ENCODE results near the gene ARL14EP. TPM values are rescaled to one million over a fixed set of nuclear protein-coding genes. Genes with fewer than 3 reads are reported as not detected.

Gene ARL14EP
- total RNA-seq, 1 donor = 29.7 TPM

GRCh38 chr11:30329150-30329940, 6.4 kb downstream of the ARL14EP start:
- peak overlapping the region; percentile 54 for H3K27ac ChIP-seq (ENCODE audit: low read depth, low read length)

GRCh38 chr11:30333405-30333804, 10.5 kb downstream of the ARL14EP start:
- Histone ChIP-seq H3K27me3 (ENCODE audit: insufficient read depth, low read length) (no peaks in the 10 kb centered on the region), H3K4me3 (ENCODE audit: insufficient read depth, low read length) (no peak overlapping the region), H4K20me1 (ENCODE audit: insufficient read depth, low read length) (peaks cover 3% of the 10 kb centered on the region), H3K4me2 (ENCODE audit: insufficient read depth, low read length) (no peak overlapping the region), H3K27ac (ENCODE audit: low read depth, low read length) (no peak overlapping the region), H3K9me3 (ENCODE audit: low read depth, low read length) (no peaks in the 10 kb centered on the region), H2AFZ (ENCODE audit: low read length) (no peak overlapping the region), H3K36me3 (ENCODE audit: insufficient read depth, low read length) (peaks cover 44% of the 10 kb centered on the region), H3K79me2 (ENCODE audit: insufficient read depth, low read length) (peaks cover 31% of the 10 kb centered on the region), H3K4me1 (ENCODE audit: insufficient read depth, low read length) (peaks cover 13% of the 10 kb centered on the region)
- no peak for DNase-seq (ENCODE audit: insufficient read length, low spot score, missing footprints)
- peak; percentile 55 for TF ChIP-seq CTCF (IDR thresholded peaks at IDR 0.05; ENCODE audit: extremely low read depth, low read depth, low read length)

More at GRCh38 chr11:30329150-30329940, 6.4 kb downstream of the ARL14EP start:
- Histone ChIP-seq H3K4me1 (ENCODE audit: insufficient read depth, low read length) (peaks cover 36% of the 10 kb centered on the region), H3K4me3 (ENCODE audit: insufficient read depth, low read length) (no peak overlapping the region), H3K4me2 (ENCODE audit: insufficient read depth, low read length) (peak overlapping the region; percentile 68), H2AFZ (ENCODE audit: low read length) (no peak overlapping the region), H4K20me1 (ENCODE audit: insufficient read depth, low read length) (peaks cover 3% of the 10 kb centered on the region), H3K36me3 (ENCODE audit: insufficient read depth, low read length) (peaks cover 13% of the 10 kb centered on the region), H3K79me2 (ENCODE audit: insufficient read depth, low read length) (peaks cover 64% of the 10 kb centered on the region), H3K9me3 (ENCODE audit: low read depth, low read length) (no peaks in the 10 kb centered on the region), H3K27me3 (ENCODE audit: insufficient read depth, low read length) (no peaks in the 10 kb centered on the region)
- no peak for TF ChIP-seq CTCF (IDR thresholded peaks at IDR 0.05; ENCODE audit: extremely low read depth, low read depth, low read length)
- peak; percentile 27 for DNase-seq (ENCODE audit: insufficient read length, low spot score, missing footprints)

GRCh38 chr11:30342736-30343166, 19.8 kb downstream of the ARL14EP start:
- Histone ChIP-seq H3K27ac (ENCODE audit: low read depth, low read length) (no peak overlapping the region), H3K4me2 (ENCODE audit: insufficient read depth, low read length) (no peak overlapping the region), H3K9me3 (ENCODE audit: low read depth, low read length) (no peaks in the 10 kb centered on the region), H3K79me2 (ENCODE audit: insufficient read depth, low read length) (no peaks in the 10 kb centered on the region), H2AFZ (ENCODE audit: low read length) (no peak overlapping the region), H3K4me1 (ENCODE audit: insufficient read depth, low read length) (no peaks in the 10 kb centered on the region), H3K4me3 (ENCODE audit: insufficient read depth, low read length) (no peak overlapping the region), H3K36me3 (ENCODE audit: insufficient read depth, low read length) (no peaks in the 10 kb centered on the region), H3K27me3 (ENCODE audit: insufficient read depth, low read length) (no peaks in the 10 kb centered on the region), H4K20me1 (ENCODE audit: insufficient read depth, low read length) (no peaks in the 10 kb centered on the region)
- TF ChIP-seq CTCF (IDR thresholded peaks at IDR 0.05; ENCODE audit: extremely low read depth, low read depth, low read length) = no peak
- DNase-seq (ENCODE audit: insufficient read length, low spot score, missing footprints) = peak; percentile 19

GRCh38 chr11:30344085-30344484, 21.2 kb downstream of the ARL14EP start:
- Histone ChIP-seq H2AFZ (ENCODE audit: low read length) (no peak overlapping the region), H3K79me2 (ENCODE audit: insufficient read depth, low read length) (no peaks in the 10 kb centered on the region), H3K36me3 (ENCODE audit: insufficient read depth, low read length) (no peaks in the 10 kb centered on the region), H3K4me1 (ENCODE audit: insufficient read depth, low read length) (no peaks in the 10 kb centered on the region), H3K27me3 (ENCODE audit: insufficient read depth, low read length) (no peaks in the 10 kb centered on the region), H3K9me3 (ENCODE audit: low read depth, low read length) (no peaks in the 10 kb centered on the region), H4K20me1 (ENCODE audit: insufficient read depth, low read length) (no peaks in the 10 kb centered on the region), H3K27ac (ENCODE audit: low read depth, low read length) (no peak overlapping the region), H3K4me2 (ENCODE audit: insufficient read depth, low read length) (no peak overlapping the region), H3K4me3 (ENCODE audit: insufficient read depth, low read length) (no peak overlapping the region)
- TF ChIP-seq CTCF (IDR thresholded peaks at IDR 0.05; ENCODE audit: extremely low read depth, low read depth, low read length) = no peak
- DNase-seq (ENCODE audit: insufficient read length, low spot score, missing footprints) = no peak
